Measurements from ENCODE around the gene CHST11. TPM values are rescaled to one million over a fixed set of nuclear protein-coding genes. Genes with fewer than 3 reads are reported as not detected.

Gene CHST11
- total and polyA plus RNA-seq, 10 of the 15 experiments (the other 5 are each of a cell fraction or from before 2014, with no cell fraction given): 1.9 to 38.1 (median 17.2) TPM

GRCh38 chr12:104709692-104710435, 253.1 kb downstream of the CHST11 start:
- Histone ChIP-seq H3K9me3 (replicated peaks; ENCODE audit: control insufficient read depth, insufficient read depth, low read length) (no peaks in the 10 kb centered on the region), H3K4me2 (ENCODE audit: control insufficient read depth, insufficient read depth) (no peak overlapping the region), H3K9ac (ENCODE audit: control insufficient read depth, insufficient read depth, low read length) (no peak overlapping the region), H3K27me3 (replicated peaks in 1 of 2; ENCODE audit: control insufficient read depth in 2 of 2, insufficient read depth in 2 of 2, low read length in 1 of 2) (no peaks in the 10 kb centered on the region), H3K36me3 (ENCODE audit: control insufficient read depth in 2 of 2, insufficient read depth in 2 of 2, low read length in 1 of 2) (peaks cover 0 to 5% of the 10 kb centered on the region in 2 experiments; a peak in 1 of 4 replicates), H3K79me2 (ENCODE audit: control insufficient read depth, insufficient read depth, low read length) (no peaks in the 10 kb centered on the region), H4K20me1 (ENCODE audit: control insufficient read depth, insufficient read depth) (no peaks in the 10 kb centered on the region), H2AFZ (ENCODE audit: control insufficient read depth, low read depth, low read length) (no peak overlapping the region), H3K4me3 (no peak overlapping the region), H3K27ac (ENCODE audit: control insufficient read depth, insufficient read depth) (no peak overlapping the region), H3K4me1 (ENCODE audit: control insufficient read depth, insufficient read depth, low read length) (no peaks in the 10 kb centered on the region)
- in situ Hi-C loops (cut with MboI) (no loop called here), intact Hi-C loops (cut with micrococcal nuclease; ENCODE audit: unreplicated experiment) (no loop called here)
- DNase-seq (ENCODE audit: low read depth, low spot score) (no peak), FAIRE-seq (no peak), ATAC-seq (no peak)
- SMC1A ChIA-PET (ENCODE audit: uncharacterized antibody, unreplicated experiment): interaction anchor here (1.2 to 1.7 kb wide), 3 partner anchors 7 to 29 kb away, joined by 3 to 4 read pairs (median 3); no protein-coding TSS in a partner anchor
- 86% methylated on average over 9 of the region's 9 CpGs for WGBS (ENCODE audit: insufficient coverage, insufficient replicate concordance, low lambda C conversion rate, missing lambda C conversion rate)
- no TSS peak for BruUV-seq (replicated peaks)
- TF ChIP-seq MTA3 (IDR thresholded peaks at IDR 0.05; ENCODE audit: borderline replicate concordance, low read length) (no peak), YY1 (IDR thresholded peaks at IDR 0.05; ENCODE audit: low read depth, low read length) (no peak), KDM1A (IDR thresholded peaks at IDR 0.05; ENCODE audit: borderline replicate concordance) (no peak), ZNF24 (IDR thresholded peaks at IDR 0.05) (no peak), NRF1 (conservative IDR thresholded peaks at IDR 0.05; ENCODE audit: low read depth, low read length) (no peak), FOXK2 (IDR thresholded peaks at IDR 0.05) (no peak), CREM (IDR thresholded peaks at IDR 0.05; ENCODE audit: low read depth) (no peak), IRF5 (IDR thresholded peaks at IDR 0.05; ENCODE audit: borderline replicate concordance) (no peak), IKZF1 (conservative IDR thresholded peaks at IDR 0.05) (no peak), PBX3 (IDR thresholded peaks at IDR 0.05; ENCODE audit: insufficient replicate concordance, low read depth, low read length) (no peak), ZNF217 (IDR thresholded peaks at IDR 0.05) (no peak), RFX5 (IDR thresholded peaks at IDR 0.05; ENCODE audit: low read depth, low read length) (no peak)
- POLR2A ChIA-PET: no interaction called here
- CTCF ChIA-PET: no interaction called here
- RAD21 ChIA-PET (ENCODE audit: unreplicated experiment): no interaction called here
